ENCODE results near the gene DNAJB9.

DNAJB9 gene

GRCh38 chr7:108613147-108613948, 43.7 kb downstream of the DNAJB9 start:
- ChIA-PET POLR2A (no interaction called here), CTCF (interaction anchor here (0.8 to 1.2 kb wide), 2 partner anchors 8 to 23 kb away, joined by 3 to 4 read pairs; no protein-coding TSS in a partner anchor)
- Histone ChIP-seq H3K9me3 (ENCODE audit: control insufficient read depth, insufficient read depth, low read depth, low read length) (no peaks in the 10 kb centered on the region), H3K36me3 (ENCODE audit: control insufficient read depth in 2 of 2, insufficient read depth in 1 of 2, low read length in 2 of 2) (no peaks in the 10 kb centered on the region), H3K27ac (ENCODE audit: extremely low read depth, low read depth, low read length) (no peak overlapping the region), H3K4me3 (ENCODE audit: low read depth, low read length) (no peak overlapping the region), H3K4me1 (ENCODE audit: control insufficient read depth, insufficient read depth, low read length) (no peaks in the 10 kb centered on the region)
- no peak for TF ChIP-seq ZNF677 (tag by site-specific recombination; IDR thresholded peaks at IDR 0.05)
- no peak for TF ChIP-seq ZNF362 (tag by site-specific recombination; IDR thresholded peaks at IDR 0.05)
- no peak for TF ChIP-seq GLI2 (tag by site-specific recombination; IDR thresholded peaks at IDR 0.05; ENCODE audit: borderline replicate concordance, low read depth)
- no peak for TF ChIP-seq PRDM2 (tag by site-specific recombination; IDR thresholded peaks at IDR 0.05; ENCODE audit: borderline replicate concordance)
- TF ChIP-seq KLF10 (tag by site-specific recombination; IDR thresholded peaks at IDR 0.05) = no peak
- no peak for TF ChIP-seq HOXD13 (CRISPR knock-in tag; IDR thresholded peaks at IDR 0.05; ENCODE audit: borderline replicate concordance)
- TF ChIP-seq ZNF239 (tag by site-specific recombination; IDR thresholded peaks at IDR 0.05) = no peak
- no peak for TF ChIP-seq KLF1 (tag by site-specific recombination; IDR thresholded peaks at IDR 0.05)
- TF ChIP-seq ZNF473 (tag by site-specific recombination; IDR thresholded peaks at IDR 0.05) = no peak
- TF ChIP-seq ZBTB48 (tag by site-specific recombination; IDR thresholded peaks at IDR 0.05) = no peak
- peak; percentile 83 for TF ChIP-seq ZNF654 (tag by site-specific recombination; IDR thresholded peaks at IDR 0.05; ENCODE audit: low read depth)
- TF ChIP-seq SCRT2 (tag by site-specific recombination; IDR thresholded peaks at IDR 0.05) = 0 out of 2 replicates have a peak, but pooled peaks have one; percentile 46
- TF ChIP-seq TRIM28 (IDR thresholded peaks at IDR 0.05; ENCODE audit: borderline replicate concordance, low read length) = no peak
- no peak for TF ChIP-seq ZNF585B (tag by site-specific recombination; IDR thresholded peaks at IDR 0.05)
- no peak for TF ChIP-seq ZNF37A (tag by site-specific recombination; IDR thresholded peaks at IDR 0.05)

- ChIA-PET CTCF (interaction anchor here (0.6 to 1.2 kb wide), 6 partner anchors 8 to 552 kb away, joined by 3 to 4 read pairs (median 3); no protein-coding TSS in a partner anchor), POLR2A (no interaction called here)
- Histone ChIP-seq H3K27ac (ENCODE audit: extremely low read depth, low read depth, low read length) (no peak overlapping the region), H3K4me3 (ENCODE audit: low read depth, low read length) (no peak overlapping the region), H3K36me3 (ENCODE audit: control insufficient read depth in 2 of 2, insufficient read depth in 1 of 2, low read length in 2 of 2) (no peaks in the 10 kb centered on the region), H3K4me1 (ENCODE audit: control insufficient read depth, insufficient read depth, low read length) (no peaks in the 10 kb centered on the region), H3K9me3 (ENCODE audit: control insufficient read depth, insufficient read depth, low read depth, low read length) (no peaks in the 10 kb centered on the region)
- TF ChIP-seq KLF1 (tag by site-specific recombination; IDR thresholded peaks at IDR 0.05) (no peak), GLI4 (tag by site-specific recombination; IDR thresholded peaks at IDR 0.05) (no peak), PRDM4 (tag by site-specific recombination; IDR thresholded peaks at IDR 0.05) (no peak), YY1 (tag by site-specific recombination; IDR thresholded peaks at IDR 0.05) (no peak), ZNF16 (tag by site-specific recombination; IDR thresholded peaks at IDR 0.05; ENCODE audit: low read depth) (no peak), HIC1 (tag by site-specific recombination; IDR thresholded peaks at IDR 0.05) (no peak), ZNF24 (tag by site-specific recombination; IDR thresholded peaks at IDR 0.05) (no peak), KLF7 (tag by site-specific recombination; IDR thresholded peaks at IDR 0.05; ENCODE audit: borderline replicate concordance) (no peak), ZNF585B (tag by site-specific recombination; IDR thresholded peaks at IDR 0.05) (no peak), ZNF501 (tag by site-specific recombination; IDR thresholded peaks at IDR 0.05) (no peak)
Observed at GRCh38 chr7:108613949-108614381, 44.3 kb downstream of the DNAJB9 start.
